ENCODE measurements around the gene ZNF365. TPM values are rescaled to one million over a fixed set of nuclear protein-coding genes. Genes with fewer than 3 reads are reported as not detected.

The ZNF365 gene
- total RNA-seq, 4 donors from 2014 or later, result 0.21 to 1.7 (median 1.5) TPM; not detected in 1

GRCh38 chr10:62373639-62373994 is 552 bp upstream of the ZNF365 start:
- Histone ChIP-seq H3K4me1 (peaks cover 0 to 12% (median 4%) of the 10 kb centered on the region in 4 donors), H3K4me3 (peak overlapping the region in 3 of 4 donors; percentile 29 to 62 (median 38)), H3K27ac (no peak overlapping the region), H3K27me3 (no peaks in the 10 kb centered on the region), H3K9me3 (no peaks in the 10 kb centered on the region), H3K36me3 (no peaks in the 10 kb centered on the region)
- 32 to 38% methylated on average over 8 of the region's 8 CpGs for WGBS, 2 donors
- DNase-seq (ENCODE audit: low spot score in 2 of 2), result no peak
- TF ChIP-seq CTCF (IDR thresholded peaks at IDR 0.05) (no peak), POLR2A (IDR thresholded peaks at IDR 0.05) (no peak), EP300 (IDR thresholded peaks at IDR 0.05) (no peak)

- peak overlapping the region in 1 of 4 donors; percentile 62 for H3K4me3 ChIP-seq
- H3K27me3 ChIP-seq, result no peaks in the 10 kb centered on the region
- H3K4me1 ChIP-seq, result peaks cover 0 to 12% (median 4%) of the 10 kb centered on the region in 4 donors
- H3K27ac ChIP-seq, result no peak overlapping the region
- no peaks in the 10 kb centered on the region for H3K36me3 ChIP-seq
- TF ChIP-seq EP300 (IDR thresholded peaks at IDR 0.05) (no peak), CTCF (IDR thresholded peaks at IDR 0.05) (no peak), POLR2A (IDR thresholded peaks at IDR 0.05) (no peak)
- WGBS, 2 donors, result 77 to 78% methylated on average over 12 of the region's 12 CpGs
- no peaks in the 10 kb centered on the region for H3K9me3 ChIP-seq
- DNase-seq (ENCODE audit: low spot score in 2 of 2), result no peak
These were observed 917 bp downstream of the ZNF365 start for GRCh38 chr10:62374862-62375710.

GRCh38 chr10:62376071-62377025 is 2.2 kb downstream of the ZNF365 start:
- no peak for DNase-seq (ENCODE audit: low spot score in 2 of 2)
- peaks cover 0 to 12% (median 4%) of the 10 kb centered on the region in 4 donors for H3K4me1 ChIP-seq
- TF ChIP-seq CTCF (IDR thresholded peaks at IDR 0.05) (no peak), POLR2A (IDR thresholded peaks at IDR 0.05) (no peak), EP300 (IDR thresholded peaks at IDR 0.05) (no peak)
- H3K4me3 ChIP-seq, result no peak overlapping the region
- no peaks in the 10 kb centered on the region for H3K36me3 ChIP-seq
- no peaks in the 10 kb centered on the region for H3K9me3 ChIP-seq
- H3K27me3 ChIP-seq, result no peaks in the 10 kb centered on the region
- WGBS, 2 donors, result 83 to 86% methylated on average over 21 of the region's 21 CpGs
- H3K27ac ChIP-seq, result no peak overlapping the region

- H3K4me3 ChIP-seq, result no peak overlapping the region
- no peaks in the 10 kb centered on the region for H3K9me3 ChIP-seq
- H3K27ac ChIP-seq, result no peak overlapping the region
- H3K27me3 ChIP-seq, result no peaks in the 10 kb centered on the region
- H3K36me3 ChIP-seq, result no peaks in the 10 kb centered on the region
- WGBS, 2 donors, result 67 to 80% methylated on average over 3 of the region's 3 CpGs
- H3K4me1 ChIP-seq, result peaks cover 0 to 12% (median 4%) of the 10 kb centered on the region in 4 donors
- TF ChIP-seq CTCF (IDR thresholded peaks at IDR 0.05), result no peak
- no peak for TF ChIP-seq EP300 (IDR thresholded peaks at IDR 0.05)
- no peak for TF ChIP-seq POLR2A (IDR thresholded peaks at IDR 0.05)
- no peak for DNase-seq (ENCODE audit: low spot score in 2 of 2)
These were observed 2.9 kb downstream of the ZNF365 start for GRCh38 chr10:62377026-62377415.

Data from tibial nerve (tissue), 4 donors.